Natural killer cell treated with Interleukin-12 subunit alpha and Interleukin-12 subunit beta and Interleukin-15 and Interleukin-18, amount 100 ng/mL, for 72 hours (primary cell): ENCODE results near the gene TMCC3. TPM values are rescaled to one million over a fixed set of nuclear protein-coding genes. Genes with fewer than 3 reads are reported as not detected.
A peak's percentile ranks its signal among the peaks of the same experiment; 100 is the strongest.
"Not testable (repeated sequence)": the region's sequence is repeated elsewhere in the genome, so short reads cannot be mapped to it uniquely, and the experiment has no call there.

ENCODE experiments used
- ATAC-seq, 2 donors: fragments of 150-1000 bp; cut with Tn5 transposase in 1 of 2; sonication (Bioruptor Pico), chemical (Tn5 transposase) in 1 of 2; 2 replicates each; pipeline ENCODE4 v1.10.0; 2021
- DNase-seq: peaks from one replicate; pipeline ENCODE4 v3.0.0; 2022; ENCODE audit warnings: low spot score
- H3K27ac Mint-ChIP-seq, 2 donors: 1 replicate in 1 of 2; 2 replicates in 1 of 2; pipeline ENCODE4 v1.8.0; 2022; ENCODE audit warnings: mixed read lengths in 2 of 2, mild to moderate bottlenecking in 1 of 2, moderate library complexity in 1 of 2
- H3K27me3 Mint-ChIP-seq, 2 donors: 1 replicate in 1 of 2; 2 replicates in 1 of 2; pipeline ENCODE4 v1.8.0; 2022; ENCODE audit warnings: mixed read lengths in 2 of 2
- H3K36me3 Mint-ChIP-seq: one replicate; pipeline ENCODE4 v1.8.0; 2022; ENCODE audit warnings: mixed read lengths
- H3K4me1 Mint-ChIP-seq, 2 donors: 1 replicate in 1 of 2; 2 replicates in 1 of 2; pipeline ENCODE4 v1.8.0; 2022; ENCODE audit warnings: low read depth in 2 of 2, mixed read lengths in 2 of 2, mild to moderate bottlenecking in 1 of 2
- H3K4me3 Mint-ChIP-seq: one replicate; pipeline ENCODE4 v1.8.0; 2022; ENCODE audit warnings: mixed read lengths
- H3K9me3 Mint-ChIP-seq: 2 replicates; pipeline ENCODE4 v1.8.0; 2022; ENCODE audit warnings: mixed read lengths
- total RNA-seq, 2 donors: library from RNA; stranded (reverse); gene quantifications; one replicate each; pipeline ENCODE4 v1.2.3, GENCODE V29; 2022

The TMCC3 gene
- total RNA-seq, 2 donors from 2014 or later: 1.8 to 3.5 TPM

DNA sequence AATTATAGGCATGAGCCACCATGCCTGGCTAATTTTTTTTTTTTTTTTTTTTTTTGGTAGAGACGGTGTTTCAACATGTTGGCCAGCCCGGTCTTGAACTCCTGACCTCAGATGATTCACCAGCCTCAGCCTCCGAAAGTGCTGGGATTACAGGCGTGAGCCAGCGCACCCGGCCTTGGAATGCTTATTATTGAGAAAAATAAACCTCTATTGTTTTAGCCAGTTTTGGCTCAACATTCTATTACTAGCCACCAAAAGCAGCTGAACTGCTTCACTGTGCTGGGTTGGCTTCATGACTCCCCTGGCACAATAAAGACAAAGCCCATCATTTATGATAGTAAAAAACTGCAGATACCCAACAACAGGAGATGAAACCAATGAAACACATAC is 97.2 kb downstream of the TMCC3 start:
- H3K27me3 Mint-ChIP-seq: peaks cover 0 to 5% of the 10 kb centered on the region in 2 donors
- H3K9me3 Mint-ChIP-seq: peaks cover 4% of the 10 kb centered on the region
- H3K36me3 Mint-ChIP-seq: no peaks in the 10 kb centered on the region
- DNase-seq (no peak), ATAC-seq (no peak)
- no peak overlapping the region for H3K27ac Mint-ChIP-seq
- no peak overlapping the region for H3K4me3 Mint-ChIP-seq
- H3K4me1 Mint-ChIP-seq: peaks cover 7 to 16% of the 10 kb centered on the region in 2 donors

DNA sequence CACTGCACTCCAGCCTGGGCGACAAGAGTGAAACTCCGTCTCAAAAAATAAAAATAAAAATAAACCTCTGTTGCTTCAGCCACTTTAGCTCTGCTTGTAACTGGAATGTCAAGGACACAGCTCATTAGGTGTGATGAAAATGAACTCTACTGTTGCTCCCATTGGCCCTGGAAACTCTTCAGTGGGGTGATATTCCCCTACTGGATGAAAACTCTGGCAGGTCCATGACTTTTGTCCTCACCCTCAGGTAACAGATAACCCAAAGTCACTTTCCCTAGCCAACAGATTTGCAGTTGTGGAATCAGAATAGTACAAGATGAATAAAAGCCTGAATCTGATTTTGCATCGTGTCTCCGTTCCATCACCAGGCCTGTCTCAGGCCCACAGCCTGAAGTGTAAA is 98.5 kb downstream of the TMCC3 start:
- H3K9me3 Mint-ChIP-seq: peaks cover 4% of the 10 kb centered on the region
- H3K4me3 Mint-ChIP-seq: no peak overlapping the region
- no peak overlapping the region for H3K27ac Mint-ChIP-seq
- DNase-seq (no peak), ATAC-seq (no peak)
- peaks cover 7 to 16% of the 10 kb centered on the region in 2 donors for H3K4me1 Mint-ChIP-seq
- peaks cover 12% of the 10 kb centered on the region for H3K36me3 Mint-ChIP-seq
- H3K27me3 Mint-ChIP-seq: peaks cover 0 to 5% of the 10 kb centered on the region in 2 donors

DNA sequence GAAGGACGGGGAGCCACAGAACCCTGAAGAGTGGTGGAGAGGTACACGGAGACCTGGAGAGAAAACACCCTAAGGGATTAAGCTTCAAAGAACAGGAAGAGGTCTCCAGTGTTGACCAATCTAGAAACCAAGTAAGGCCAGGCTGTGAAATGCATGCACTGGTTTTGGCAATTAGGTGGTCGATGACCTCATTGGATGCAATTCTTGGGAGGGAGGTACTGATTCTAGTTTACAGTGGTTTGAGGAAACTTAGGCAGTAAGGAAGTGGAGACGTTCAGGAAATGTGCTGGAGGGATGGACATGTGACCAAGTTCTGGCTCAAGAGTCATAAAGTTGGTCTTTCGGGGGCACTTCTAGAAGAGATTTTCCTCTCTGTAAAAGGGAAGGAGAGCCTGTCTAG is 99.4 kb downstream of the TMCC3 start:
- Mint-ChIP-seq H3K4me1 (peaks cover 7 to 16% of the 10 kb centered on the region in 2 donors), H3K9me3 (peaks cover 4% of the 10 kb centered on the region), H3K36me3 (peaks cover 12% of the 10 kb centered on the region), H3K4me3 (no peak overlapping the region), H3K27ac (no peak overlapping the region), H3K27me3 (peaks cover 0 to 2% of the 10 kb centered on the region in 2 donors)
- DNase-seq (no peak), ATAC-seq (peak; percentile 40 to 45)

DNA sequence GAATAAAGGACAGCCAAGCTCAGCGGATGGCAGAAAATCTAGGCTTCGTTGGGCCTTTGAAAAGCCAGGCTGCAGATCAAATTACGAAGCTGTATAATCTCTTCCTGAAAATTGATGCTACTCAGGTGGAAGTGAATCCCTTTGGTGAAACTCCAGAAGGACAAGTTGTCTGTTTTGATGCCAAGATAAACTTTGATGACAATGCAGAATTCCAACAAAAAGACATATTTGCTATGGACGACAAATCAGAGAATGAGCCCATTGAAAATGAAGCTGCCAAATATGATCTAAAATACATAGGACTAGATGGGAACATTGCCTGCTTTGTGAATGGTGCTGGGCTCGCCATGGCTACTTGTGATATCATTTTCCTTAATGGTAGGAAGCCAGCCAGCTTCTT is 101.5 kb downstream of the TMCC3 start:
- not testable (repeated sequence) for ATAC-seq, H3K27me3 Mint-ChIP-seq

DNA sequence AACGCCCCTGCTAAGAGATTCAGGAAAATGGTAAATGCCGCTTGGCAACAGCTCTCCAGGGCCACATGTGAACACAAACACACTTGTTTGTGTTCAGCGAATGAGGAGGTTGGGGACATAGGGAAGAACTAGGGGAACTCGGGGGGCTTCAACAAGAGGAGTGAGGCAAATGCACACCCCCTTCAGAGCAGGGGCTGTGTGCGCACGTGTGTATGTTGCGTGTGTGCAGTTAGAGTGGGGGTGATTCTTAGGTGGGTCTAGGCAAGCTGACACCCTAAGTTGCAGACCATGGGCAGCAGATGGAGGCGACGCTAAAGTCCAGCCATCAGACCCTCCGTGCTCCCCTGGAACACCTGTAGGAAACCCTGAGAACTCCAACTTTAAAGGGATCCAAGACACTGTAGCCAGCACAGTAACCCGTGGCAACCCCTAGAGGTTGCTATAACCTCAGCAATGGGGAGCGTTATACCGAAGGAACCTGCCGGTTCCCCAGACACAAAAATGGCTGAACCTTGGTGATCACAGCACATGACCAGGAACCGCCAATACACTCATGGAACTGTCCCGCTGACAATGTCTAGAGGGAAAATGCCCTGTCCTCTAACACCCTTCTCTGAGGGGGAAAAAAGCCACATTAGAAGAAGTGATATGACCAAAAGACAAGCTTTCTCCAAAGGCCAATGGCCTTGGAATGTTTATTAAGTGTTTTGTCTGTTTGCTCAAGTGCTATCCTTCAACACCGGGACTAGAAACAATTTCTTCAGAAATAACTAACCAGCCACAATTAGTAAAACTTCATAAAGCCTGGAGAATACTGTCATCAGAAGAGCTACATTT is 104.2 kb downstream of the TMCC3 start:
- Mint-ChIP-seq H3K4me1 (peaks cover 10 to 12% of the 10 kb centered on the region in 2 donors), H3K4me3 (no peak overlapping the region), H3K27ac (no peak overlapping the region), H3K27me3 (peaks cover 0 to 2% of the 10 kb centered on the region in 2 donors), H3K36me3 (peaks cover 12% of the 10 kb centered on the region), H3K9me3 (peaks cover 4% of the 10 kb centered on the region)
- ATAC-seq (peak; percentile 68 to 76), DNase-seq (no peak)

More for the DNA sequence above, 101.5 kb downstream of the TMCC3 start:
- not testable (repeated sequence) for DNase-seq, H3K9me3 Mint-ChIP-seq, H3K27ac Mint-ChIP-seq, H3K4me3 Mint-ChIP-seq
- Mint-ChIP-seq H3K36me3 (peaks cover 12% of the 10 kb centered on the region), H3K4me1 (peaks cover 13 to 16% of the 10 kb centered on the region in 2 donors)

DNA sequence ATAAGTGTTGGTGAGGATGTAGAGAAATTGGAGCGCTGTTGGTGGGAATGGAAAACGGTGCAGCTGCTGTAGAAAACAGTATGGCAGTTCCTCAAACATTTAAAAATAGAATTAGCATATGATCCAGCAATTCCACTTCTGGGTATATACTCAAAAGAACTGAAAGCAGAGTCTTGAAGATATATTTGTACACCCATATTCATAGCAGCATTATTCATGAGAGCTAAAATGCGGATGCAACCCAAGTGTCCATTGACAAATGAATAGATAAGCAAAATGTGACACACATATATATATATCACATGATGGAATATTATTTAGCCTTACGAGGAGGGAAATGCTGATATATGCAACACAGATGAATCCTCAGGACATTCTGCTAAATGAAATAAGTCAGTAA is 106.0 kb downstream of the TMCC3 start:
- no peak overlapping the region for H3K4me3 Mint-ChIP-seq

DNA sequence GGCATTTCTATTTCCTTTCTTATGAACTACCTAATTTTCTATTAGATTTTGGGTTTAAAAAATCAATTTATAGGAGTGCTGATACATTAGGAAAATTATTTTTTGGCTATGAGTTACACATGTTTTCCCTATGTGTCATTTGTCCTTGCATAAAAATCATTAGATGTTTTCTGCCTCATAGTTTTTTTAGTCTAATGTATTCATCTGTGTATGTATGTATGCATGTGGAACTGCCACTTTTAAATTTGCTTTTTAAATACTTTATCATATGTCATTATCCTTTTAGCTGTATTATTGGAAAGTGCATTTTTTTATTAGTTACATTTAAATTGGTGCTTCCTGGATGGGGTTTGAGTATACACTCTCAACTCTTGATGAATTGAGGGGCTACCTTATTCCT is 112.0 kb downstream of the TMCC3 start:
- no peaks in the 10 kb centered on the region for H3K36me3 Mint-ChIP-seq
- no peak overlapping the region for H3K4me3 Mint-ChIP-seq
- H3K27ac Mint-ChIP-seq: no peak overlapping the region
- ATAC-seq: no peak
- no peaks in the 10 kb centered on the region for H3K9me3 Mint-ChIP-seq
- H3K27me3 Mint-ChIP-seq: no peaks in the 10 kb centered on the region
- no peaks in the 10 kb centered on the region for H3K4me1 Mint-ChIP-seq
- no peak for DNase-seq

More for the DNA sequence above, 106.0 kb downstream of the TMCC3 start:
- H3K27ac Mint-ChIP-seq: no peak overlapping the region
- peaks cover 0 to 2% of the 10 kb centered on the region in 2 donors for H3K27me3 Mint-ChIP-seq
- H3K36me3 Mint-ChIP-seq: peaks cover 12% of the 10 kb centered on the region
- H3K9me3 Mint-ChIP-seq: peaks cover 4% of the 10 kb centered on the region
- DNase-seq (no peak), ATAC-seq (no peak)
- H3K4me1 Mint-ChIP-seq: peaks cover 0 to 6% of the 10 kb centered on the region in 2 donors

DNA sequence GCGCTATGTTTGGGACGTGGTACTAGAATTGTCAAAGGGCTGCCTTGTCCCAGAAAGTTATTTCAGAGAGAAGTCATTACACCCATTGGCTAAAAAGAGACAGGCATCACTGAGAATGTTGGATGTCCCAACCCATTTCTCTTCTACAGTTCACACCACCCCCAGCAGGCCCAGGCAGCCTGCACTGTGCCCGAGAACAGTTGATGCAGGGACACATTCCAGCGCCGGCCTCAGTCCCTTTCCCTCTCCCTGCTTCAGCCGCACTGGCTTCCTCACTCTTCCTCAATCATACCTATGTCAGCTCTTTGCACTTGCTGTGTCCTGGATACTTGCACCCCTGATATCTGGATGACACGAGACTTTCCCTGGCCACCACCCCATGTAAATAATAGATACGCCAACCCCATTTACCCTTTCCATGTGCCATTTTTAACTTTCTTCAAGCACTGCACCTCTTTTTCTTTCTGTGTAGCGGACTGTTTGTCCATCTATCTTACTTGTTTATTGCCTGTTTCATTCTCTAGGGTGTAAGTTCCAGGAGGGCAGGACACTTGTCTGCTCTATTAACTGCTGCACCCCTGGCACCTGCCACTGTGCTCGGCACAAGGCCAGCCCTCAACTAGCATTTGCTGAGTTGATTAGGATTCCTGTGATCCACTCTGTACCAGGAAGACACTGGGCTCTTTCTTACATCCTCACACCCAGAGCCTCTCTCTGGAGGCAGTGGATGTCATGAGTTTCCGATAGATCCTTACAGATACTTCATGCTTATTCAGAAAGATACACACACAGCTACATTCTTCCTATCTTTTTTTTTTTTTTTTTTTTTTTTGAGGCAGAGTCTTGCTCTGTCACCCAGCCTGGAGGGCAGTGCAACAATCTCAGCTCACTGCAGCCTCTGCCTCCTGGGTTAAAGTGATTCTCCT is 114.1 kb downstream of the TMCC3 start:
- DNase-seq (no peak), ATAC-seq (peak in 1 of 2 donors; percentile 48)
- Mint-ChIP-seq H3K27ac (no peak overlapping the region), H3K9me3 (no peaks in the 10 kb centered on the region), H3K4me3 (no peak overlapping the region), H3K36me3 (no peaks in the 10 kb centered on the region), H3K27me3 (peaks cover 6 to 9% of the 10 kb centered on the region in 2 donors), H3K4me1 (peaks cover 6 to 7% of the 10 kb centered on the region in 2 donors)

DNA sequence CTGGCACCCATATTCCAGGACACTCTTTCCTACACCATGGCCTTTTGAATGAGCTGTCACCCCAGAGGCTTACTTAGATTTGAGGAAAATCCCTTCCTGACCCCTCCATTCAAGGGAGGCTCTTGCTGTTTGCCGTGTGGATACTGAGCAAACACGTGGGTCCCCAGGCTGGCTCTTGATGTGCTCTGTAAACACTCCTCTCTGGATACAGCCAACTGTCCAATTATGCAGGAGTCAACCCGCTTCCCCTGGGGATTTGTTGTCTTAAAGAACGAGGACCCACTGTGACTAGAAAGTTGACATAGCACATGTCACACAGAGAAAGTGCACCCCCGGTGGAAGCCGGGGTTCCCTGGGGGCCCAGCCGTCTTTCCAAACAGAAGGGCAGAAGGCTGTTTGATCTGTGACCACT is 114.8 kb downstream of the TMCC3 start:
- H3K4me1 Mint-ChIP-seq: peaks cover 6 to 7% of the 10 kb centered on the region in 2 donors
- H3K4me3 Mint-ChIP-seq: no peak overlapping the region
- no peak for DNase-seq
- H3K27me3 Mint-ChIP-seq: peaks cover 6 to 9% of the 10 kb centered on the region in 2 donors
- no peaks in the 10 kb centered on the region for H3K9me3 Mint-ChIP-seq
- no peak overlapping the region for H3K27ac Mint-ChIP-seq
- ATAC-seq: no peak
- no peaks in the 10 kb centered on the region for H3K36me3 Mint-ChIP-seq

DNA sequence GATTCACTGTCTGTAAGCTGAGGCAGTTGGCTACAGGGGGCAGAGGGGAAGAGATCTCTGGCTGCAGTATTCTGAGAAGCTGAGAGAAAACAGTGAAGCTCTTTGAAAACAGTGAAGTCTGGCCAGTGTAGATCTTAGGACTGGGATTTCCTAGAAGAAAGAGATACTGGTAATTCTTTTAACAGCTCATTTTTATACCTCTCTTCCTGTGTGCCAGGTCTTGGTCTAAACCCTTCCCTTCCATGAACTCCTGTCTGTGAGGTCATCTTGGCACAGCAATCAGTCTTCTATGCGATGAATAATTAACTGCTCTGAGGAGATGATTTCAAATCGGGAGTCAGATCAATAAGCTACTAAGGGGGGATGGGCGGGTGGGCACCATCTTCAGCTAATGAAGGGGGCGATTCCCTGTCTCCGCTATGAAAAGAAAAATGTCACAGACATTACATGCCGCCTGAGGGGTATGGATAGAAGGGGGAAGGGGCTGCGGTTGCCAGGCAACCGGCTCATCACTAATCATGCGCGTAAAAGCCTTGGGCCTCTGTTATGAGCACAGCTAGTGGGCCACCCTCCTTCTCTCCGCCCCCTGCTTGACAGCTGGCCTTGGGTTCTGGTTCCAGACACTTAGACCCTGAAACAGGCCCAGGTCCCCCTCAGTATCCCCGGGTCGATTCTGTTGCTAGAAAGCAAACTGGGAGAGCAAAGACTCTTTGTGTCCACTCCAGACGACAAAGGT is 115.4 kb downstream of the TMCC3 start:
- Mint-ChIP-seq H3K36me3 (no peaks in the 10 kb centered on the region), H3K27ac (no peak overlapping the region), H3K27me3 (peaks cover 6 to 9% of the 10 kb centered on the region in 2 donors), H3K9me3 (no peaks in the 10 kb centered on the region), H3K4me1 (peaks cover 6 to 7% of the 10 kb centered on the region in 2 donors), H3K4me3 (no peak overlapping the region)
- DNase-seq (no peak), ATAC-seq (no peak)

DNA sequence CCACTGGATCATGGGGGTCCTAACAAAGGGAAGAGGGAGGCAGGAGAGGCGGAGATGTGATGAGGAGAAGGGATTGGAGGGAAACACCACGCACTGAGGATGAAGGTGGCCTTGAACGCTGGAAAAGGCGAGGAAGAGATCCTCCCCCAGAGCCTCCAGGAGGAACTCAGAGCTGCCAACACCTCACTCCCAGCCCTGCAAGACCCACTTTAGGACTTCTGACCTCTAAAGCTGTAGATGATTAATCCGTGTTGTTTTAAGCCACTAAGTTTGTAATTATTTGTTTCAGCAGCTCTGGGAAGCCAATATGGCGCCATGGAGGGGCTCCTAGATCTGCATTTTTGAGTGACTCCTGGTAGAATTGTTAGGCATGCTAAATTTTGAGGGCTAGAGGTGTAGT is 116.1 kb downstream of the TMCC3 start:
- Mint-ChIP-seq H3K4me1 (peaks cover 6 to 7% of the 10 kb centered on the region in 2 donors), H3K36me3 (no peaks in the 10 kb centered on the region), H3K9me3 (no peaks in the 10 kb centered on the region), H3K27ac (no peak overlapping the region), H3K4me3 (no peak overlapping the region), H3K27me3 (peaks cover 6 to 9% of the 10 kb centered on the region in 2 donors)
- ATAC-seq: no peak
- no peak for DNase-seq

DNA sequence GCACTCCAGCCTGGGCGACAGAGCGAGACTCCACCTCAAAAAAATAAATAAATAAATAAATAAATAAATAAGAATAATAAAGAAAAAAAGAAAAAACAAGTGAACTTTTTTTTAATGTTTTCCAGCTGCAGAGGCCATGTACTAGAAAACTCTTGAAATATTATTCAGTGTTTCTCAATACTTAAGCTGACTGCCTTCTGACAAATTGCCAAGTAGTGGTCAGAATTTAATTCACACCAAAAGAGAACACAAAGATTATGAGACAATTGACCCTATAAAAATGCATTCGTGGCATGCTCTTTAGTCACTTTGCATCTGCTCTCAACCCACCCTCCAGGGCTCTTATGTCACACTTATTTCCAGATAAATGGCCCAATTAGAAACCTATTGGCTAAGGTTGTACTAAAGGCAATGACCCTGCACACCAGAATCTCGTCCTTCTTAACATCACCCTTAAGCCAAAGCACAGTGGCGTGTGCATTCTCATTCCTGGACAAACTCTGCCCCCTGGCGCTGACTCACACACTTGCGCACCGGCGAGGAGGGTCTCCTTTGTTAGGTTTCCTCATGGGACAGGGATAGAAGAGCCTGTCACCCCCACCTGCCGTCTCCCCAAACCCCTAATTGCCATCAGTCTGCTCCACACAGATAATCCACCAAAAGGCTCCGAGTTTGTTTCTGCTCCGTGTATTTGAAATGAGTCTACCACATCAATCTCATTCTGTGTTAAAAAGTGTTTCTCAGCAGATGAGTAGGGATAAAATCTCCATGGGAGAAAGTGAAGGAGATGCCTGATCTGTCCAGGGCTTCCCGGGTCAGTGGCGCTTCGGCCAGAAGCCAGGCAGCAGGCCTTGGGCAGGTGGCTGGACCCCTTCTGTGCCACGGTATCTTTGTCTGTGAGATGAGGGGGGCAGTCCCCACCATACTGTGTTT is 117.6 kb downstream of the TMCC3 start:
- ATAC-seq: peak; percentile 70 to 75
- no peaks in the 10 kb centered on the region for H3K9me3 Mint-ChIP-seq
- no peak overlapping the region for H3K27ac Mint-ChIP-seq
- H3K36me3 Mint-ChIP-seq: no peaks in the 10 kb centered on the region
- peak; percentile 69 for DNase-seq
- peaks cover 6 to 9% of the 10 kb centered on the region in 2 donors for H3K27me3 Mint-ChIP-seq
- peaks cover 6 to 7% of the 10 kb centered on the region in 2 donors for H3K4me1 Mint-ChIP-seq
- H3K4me3 Mint-ChIP-seq: no peak overlapping the region
